ENCODE data around the gene PTPRS.

PTPRS gene

GRCh38 chr19:5354403-5354802 is 13.8 kb upstream of the PTPRS start:
- DNase-seq: no peak

GRCh38 chr19:5352229-5352763 is 11.7 kb upstream of the PTPRS start:
- no peak for DNase-seq

GRCh38 chr19:5351731-5352228 is 11.2 kb upstream of the PTPRS start:
- no peak for DNase-seq

- no peak for DNase-seq
These were observed 8.4 kb upstream of the PTPRS start for GRCh38 chr19:5349041-5349440.

GRCh38 chr19:5345895-5346386 is 5.3 kb upstream of the PTPRS start:
- DNase-seq: no peak

- no peak for DNase-seq
These were observed 3.2 kb upstream of the PTPRS start for GRCh38 chr19:5343848-5344247.

- DNase-seq: no peak
These were observed 2.1 kb upstream of the PTPRS start for GRCh38 chr19:5342573-5343201.

GRCh38 chr19:5341981-5342380 is 1.4 kb upstream of the PTPRS start:
- DNase-seq: no peak

GRCh38 chr19:5341448-5341820 is 822 bp upstream of the PTPRS start:
- no peak for DNase-seq

- no peak for DNase-seq
These were observed 519 bp downstream of the PTPRS start for GRCh38 chr19:5339950-5340636.

- DNase-seq: no peak
These were observed 1.2 kb downstream of the PTPRS start for GRCh38 chr19:5339198-5339949.

- no peak for DNase-seq
These were observed 1.9 kb downstream of the PTPRS start for GRCh38 chr19:5338656-5339197.

- no peak for DNase-seq
These were observed 2.6 kb downstream of the PTPRS start for GRCh38 chr19:5337708-5338655.

- DNase-seq: no peak
These were observed 3.5 kb downstream of the PTPRS start for GRCh38 chr19:5337126-5337525.

- DNase-seq: no peak
These were observed 4.2 kb downstream of the PTPRS start for GRCh38 chr19:5336195-5336965.

- no peak for DNase-seq
These were observed 5.0 kb downstream of the PTPRS start for GRCh38 chr19:5335593-5335992.

GRCh38 chr19:5334824-5335500 is 5.7 kb downstream of the PTPRS start:
- no peak for DNase-seq

GRCh38 chr19:5334366-5334739 is 6.3 kb downstream of the PTPRS start:
- no peak for DNase-seq

GRCh38 chr19:5333581-5334365 is 6.8 kb downstream of the PTPRS start:
- no peak for DNase-seq

- DNase-seq: no peak
These were observed 8.1 kb downstream of the PTPRS start for GRCh38 chr19:5332501-5332900.
